DND-41 (cell line): ENCODE measurements around the gene TTC28.

Experiments used
- ATAC-seq: fragments of 200-7000 bp; cut with Tn5 transposase; 3 replicates; pipeline ENCODE4 v1.9.1; 2021; ENCODE audit warnings: low read depth; ENCODE audit not compliant: insufficient read depth
- DNase-seq: peaks from one replicate; pipeline ENCODE4 v3.0.0-alpha.2; 2020
- H2AFZ ChIP-seq: 2 replicates; pipeline ENCODE4 v1.6.0; 2012; ENCODE audit warnings: low read depth, low read length
- H3K27ac ChIP-seq: 2 replicates; pipeline ENCODE4 v1.5.1; 2012; ENCODE audit warnings: low read length, inconsistent platforms
- H3K27me3 ChIP-seq: fragments of 200-600 bp; sonication (generic); 2 replicates; pipeline ENCODE4 v1.6.0; 2012; ENCODE audit warnings: low read length, mild to moderate bottlenecking, inconsistent platforms; ENCODE audit not compliant: insufficient read depth, poor library complexity
- H3K36me3 ChIP-seq: 2 replicates; pipeline ENCODE4 v1.5.1; 2012; ENCODE audit warnings: low read length, inconsistent platforms; ENCODE audit not compliant: insufficient read depth
- H3K4me1 ChIP-seq: 2 replicates; pipeline ENCODE4 v1.5.1; 2012; ENCODE audit warnings: mild to moderate bottlenecking, low read length; ENCODE audit not compliant: insufficient read depth
- H3K4me2 ChIP-seq: 2 replicates; pipeline ENCODE4 v1.6.0; 2012; ENCODE audit warnings: mild to moderate bottlenecking, moderate library complexity, low read length, inconsistent platforms; ENCODE audit not compliant: insufficient read depth
- H3K4me3 ChIP-seq, 2 experiments: fragments of 200-600 bp in 1 of 2; shearing (Covaris generic) in 1 of 2; 2 replicates each; pipeline ENCODE4 v1.5.1; 2012 to 2016; ENCODE audit warnings: inconsistent platforms in 2 of 2, low read length in 2 of 2, mild to moderate bottlenecking in 2 of 2, low read depth in 1 of 2, moderate library complexity in 1 of 2
- H3K79me2 ChIP-seq: 2 replicates; pipeline ENCODE4 v1.6.0; 2012; ENCODE audit warnings: low read length, inconsistent platforms; ENCODE audit not compliant: insufficient read depth
- H3K9ac ChIP-seq: 2 replicates; pipeline ENCODE4 v1.6.0; 2012; ENCODE audit warnings: low read depth, mild to moderate bottlenecking, inconsistent platforms, low read length, moderate library complexity
- H3K9me3 ChIP-seq: 2 replicates; pipeline ENCODE4 v1.5.1; 2012; ENCODE audit warnings: low read length, moderate library complexity, mild to moderate bottlenecking, inconsistent platforms; ENCODE audit not compliant: insufficient read depth, severe bottlenecking
- H4K20me1 ChIP-seq: 2 replicates; pipeline ENCODE4 v1.6.0; 2012; ENCODE audit warnings: low read length; ENCODE audit not compliant: insufficient read depth
- EZH2 ChIP-seq: IDR thresholded peaks from 3 replicates; pipeline ENCODE4 v1.6.1; 2012; ENCODE audit warnings: borderline replicate concordance, low read depth, mild to moderate bottlenecking, moderate library complexity, low read length, inconsistent platforms; ENCODE audit not compliant: severe bottlenecking
- TF ChIP-seq, protein P1 (sequence below): IDR thresholded peaks from 2 replicates; pipeline ENCODE4 v1.5.1; 2012; ENCODE audit warnings: borderline replicate concordance, low read length, moderate library complexity, mild to moderate bottlenecking; ENCODE audit not compliant: poor library complexity, severe bottlenecking; ENCODE audit errors: extremely low read depth

TTC28 gene

GRCh38 chr22:28142361-28142961, 537.2 kb downstream of the TTC28 start:
- Histone ChIP-seq H3K27ac (no peak overlapping the region), H3K4me1 (peaks cover 5% of the 10 kb centered on the region; the same call in 1 of the 2 replicates), H3K9ac (no peak overlapping the region), H2AFZ (no peak overlapping the region), H4K20me1 (peaks cover 10% of the 10 kb centered on the region; the same call in 1 of the 2 replicates), H3K79me2 (no peaks in the 10 kb centered on the region), H3K36me3 (peaks cover 2% of the 10 kb centered on the region; the same call in 1 of the 2 replicates), H3K4me3 (no peak overlapping the region), H3K9me3 (no peaks in the 10 kb centered on the region), H3K27me3 (no peaks in the 10 kb centered on the region), H3K4me2 (no peak overlapping the region)
- TF ChIP-seq EZH2, result no peak
- ATAC-seq, result no peak
- no peak for DNase-seq

DNA sequence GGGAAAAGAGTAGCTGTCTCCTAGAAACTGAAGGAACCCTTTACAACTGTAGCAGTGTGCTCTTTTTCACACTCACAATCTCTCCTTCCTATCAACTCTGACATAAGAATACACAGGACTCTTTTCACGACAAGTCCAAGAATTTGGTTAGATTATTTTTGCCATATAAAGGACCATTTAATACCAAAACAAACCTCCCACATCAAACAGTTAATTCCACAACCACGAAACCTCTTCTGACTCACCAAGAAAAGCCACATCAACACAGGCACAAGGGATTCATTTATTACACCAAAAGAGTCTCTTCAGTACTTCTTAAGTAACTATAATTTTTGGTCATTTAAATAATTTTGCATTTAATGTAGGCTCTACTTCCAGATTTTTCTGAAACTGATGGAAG, 538.0 kb downstream of the TTC28 start:
- Histone ChIP-seq H3K4me3 (no peak overlapping the region), H3K27ac (no peak overlapping the region), H2AFZ (no peak overlapping the region), H3K36me3 (peaks cover 7% of the 10 kb centered on the region; the same call in 1 of the 2 replicates), H4K20me1 (peaks cover 7% of the 10 kb centered on the region; the same call in 1 of the 2 replicates), H3K4me2 (no peak overlapping the region), H3K79me2 (no peaks in the 10 kb centered on the region; the same call in 1 of the 2 replicates), H3K9ac (no peak overlapping the region), H3K9me3 (no peaks in the 10 kb centered on the region), H3K4me1 (peaks cover 5% of the 10 kb centered on the region; the same call in 1 of the 2 replicates), H3K27me3 (no peaks in the 10 kb centered on the region)
- no peak for DNase-seq
- no peak for TF ChIP-seq EZH2
- TF ChIP-seq, protein P1, sequence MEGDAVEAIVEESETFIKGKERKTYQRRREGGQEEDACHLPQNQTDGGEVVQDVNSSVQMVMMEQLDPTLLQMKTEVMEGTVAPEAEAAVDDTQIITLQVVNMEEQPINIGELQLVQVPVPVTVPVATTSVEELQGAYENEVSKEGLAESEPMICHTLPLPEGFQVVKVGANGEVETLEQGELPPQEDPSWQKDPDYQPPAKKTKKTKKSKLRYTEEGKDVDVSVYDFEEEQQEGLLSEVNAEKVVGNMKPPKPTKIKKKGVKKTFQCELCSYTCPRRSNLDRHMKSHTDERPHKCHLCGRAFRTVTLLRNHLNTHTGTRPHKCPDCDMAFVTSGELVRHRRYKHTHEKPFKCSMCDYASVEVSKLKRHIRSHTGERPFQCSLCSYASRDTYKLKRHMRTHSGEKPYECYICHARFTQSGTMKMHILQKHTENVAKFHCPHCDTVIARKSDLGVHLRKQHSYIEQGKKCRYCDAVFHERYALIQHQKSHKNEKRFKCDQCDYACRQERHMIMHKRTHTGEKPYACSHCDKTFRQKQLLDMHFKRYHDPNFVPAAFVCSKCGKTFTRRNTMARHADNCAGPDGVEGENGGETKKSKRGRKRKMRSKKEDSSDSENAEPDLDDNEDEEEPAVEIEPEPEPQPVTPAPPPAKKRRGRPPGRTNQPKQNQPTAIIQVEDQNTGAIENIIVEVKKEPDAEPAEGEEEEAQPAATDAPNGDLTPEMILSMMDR, result no peak
- ATAC-seq, result peak; percentile 35; the same call in 1 of the 3 replicates

DNA sequence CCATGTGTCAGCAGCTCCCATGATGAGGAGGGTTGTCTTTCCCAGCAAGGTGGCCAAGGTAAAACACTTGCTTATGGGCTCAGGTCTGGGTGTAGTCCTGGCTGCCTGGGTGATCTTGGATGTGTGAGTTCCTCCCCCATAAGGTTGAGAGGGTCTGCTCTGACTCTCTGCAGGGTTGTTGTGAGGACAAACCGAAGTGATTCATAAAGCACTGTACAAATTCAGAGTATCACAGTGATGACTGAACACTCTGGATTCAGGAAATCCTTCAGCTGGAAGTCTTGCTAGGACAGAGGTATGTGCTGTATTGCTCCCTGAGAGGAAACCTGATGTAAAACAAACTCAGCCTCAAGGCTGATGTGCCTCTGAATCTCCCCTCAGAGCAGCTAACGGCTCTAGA, 539.7 kb downstream of the TTC28 start:
- no peaks in the 10 kb centered on the region; the same call in 1 of the 2 replicates for H3K79me2 ChIP-seq
- H3K9ac ChIP-seq, result no peak overlapping the region
- peaks cover 5% of the 10 kb centered on the region; the same call in 1 of the 2 replicates for H3K4me1 ChIP-seq
- no peak overlapping the region for H2AFZ ChIP-seq
- no peak overlapping the region for H3K27ac ChIP-seq
- TF ChIP-seq, protein P1, result no peak
- TF ChIP-seq EZH2, result no peak
- no peaks in the 10 kb centered on the region for H3K9me3 ChIP-seq
- H3K27me3 ChIP-seq, result no peaks in the 10 kb centered on the region
- no peak overlapping the region for H3K4me3 ChIP-seq
- peaks cover 7% of the 10 kb centered on the region; the same call in 1 of the 2 replicates for H3K36me3 ChIP-seq
- DNase-seq (no peak), ATAC-seq (no peak)
- H4K20me1 ChIP-seq, result peaks cover 7% of the 10 kb centered on the region; the same call in 1 of the 2 replicates
- H3K4me2 ChIP-seq, result no peak overlapping the region

GRCh38 chr22:28139516-28139915, 540.1 kb downstream of the TTC28 start:
- peaks cover 5% of the 10 kb centered on the region; the same call in 1 of the 2 replicates for H3K4me1 ChIP-seq
- H3K79me2 ChIP-seq, result no peaks in the 10 kb centered on the region; the same call in 1 of the 2 replicates
- H3K9me3 ChIP-seq, result no peaks in the 10 kb centered on the region
- H3K36me3 ChIP-seq, result peaks cover 7% of the 10 kb centered on the region; the same call in 1 of the 2 replicates
- no peak for TF ChIP-seq EZH2
- TF ChIP-seq, protein P1, result no peak
- no peak overlapping the region for H3K4me3 ChIP-seq
- no peak overlapping the region for H3K9ac ChIP-seq
- no peaks in the 10 kb centered on the region for H3K27me3 ChIP-seq
- no peak overlapping the region for H3K4me2 ChIP-seq
- no peak overlapping the region for H3K27ac ChIP-seq
- peaks cover 7% of the 10 kb centered on the region; the same call in 1 of the 2 replicates for H4K20me1 ChIP-seq
- DNase-seq (no peak), ATAC-seq (no peak)
- H2AFZ ChIP-seq, result no peak overlapping the region
